Measurements from ENCODE around the gene GSX2. TPM values are rescaled to one million over a fixed set of nuclear protein-coding genes. Genes with fewer than 3 reads are reported as not detected.

The GSX2 gene
- total RNA-seq, 1 donor from 2014 or later = not detected

GRCh38 chr4:54077812-54078211, 22.2 kb upstream of the GSX2 start:
- DNase-seq = no peak

GRCh38 chr4:54082168-54082567, 17.8 kb upstream of the GSX2 start:
- DNase-seq = peak; percentile 51

GRCh38 chr4:54085284-54085683, 14.7 kb upstream of the GSX2 start:
- DNase-seq = no peak

GRCh38 chr4:54089875-54090274, 10.1 kb upstream of the GSX2 start:
- no peak for DNase-seq

GRCh38 chr4:54090404-54090803, 9.6 kb upstream of the GSX2 start:
- no peak for DNase-seq

GRCh38 chr4:54090804-54091623, 8.9 kb upstream of the GSX2 start:
- DNase-seq = no peak

- DNase-seq = peak; percentile 80
Observed at GRCh38 chr4:54091637-54092404, 8.1 kb upstream of the GSX2 start.

GRCh38 chr4:54092405-54093323, 7.3 kb upstream of the GSX2 start:
- DNase-seq = no peak

- no peak for DNase-seq
Observed at GRCh38 chr4:54093324-54094240, 6.4 kb upstream of the GSX2 start.

- no peak for DNase-seq
Observed at GRCh38 chr4:54094451-54094850, 5.5 kb upstream of the GSX2 start.

GRCh38 chr4:54095110-54095825, 4.7 kb upstream of the GSX2 start:
- no peak for DNase-seq

GRCh38 chr4:54096295-54096962, 3.5 kb upstream of the GSX2 start:
- no peak for DNase-seq

- DNase-seq = no peak
Observed at GRCh38 chr4:54097152-54097551, 2.8 kb upstream of the GSX2 start.

GRCh38 chr4:54098375-54098774, 1.6 kb upstream of the GSX2 start:
- DNase-seq = no peak

GRCh38 chr4:54099287-54099747, 646 bp upstream of the GSX2 start:
- no peak for DNase-seq

GRCh38 chr4:54100595-54101189, 729 bp downstream of the GSX2 start:
- DNase-seq = no peak

GRCh38 chr4:54101190-54102041, 1.5 kb downstream of the GSX2 start:
- DNase-seq = no peak

GRCh38 chr4:54102531-54103106, 2.7 kb downstream of the GSX2 start:
- no peak for DNase-seq
